PC-9 (cell line): ENCODE results near the gene SPTBN5. TPM values are rescaled to one million over a fixed set of nuclear protein-coding genes. Genes with fewer than 3 reads are reported as not detected.
"Not testable (repeated sequence)": the region's sequence is repeated elsewhere in the genome, so short reads cannot be mapped to it uniquely, and the experiment has no call there.

Source experiments
- BruUV-seq: library from RNA; stranded (reverse); fragments of 400-500 nt; replicated peaks from 2 replicates; lab custom pipeline; 2021; lab: Mats Ljungman, UMichigan
- CTCF ChIA-PET: fragments of 300-600 bp; sonication (Branson Sonifier 250); formaldehyde crosslinking; loops from one replicate; lab custom pipeline; 2022; ENCODE audit warnings: antibody characterized with exemption; lab: Charles Lee
- POLR2A ChIA-PET: fragments of 300-600 bp; sonication (Branson Sonifier 250); formaldehyde crosslinking; loops from one replicate; lab custom pipeline; 2022; ENCODE audit warnings: antibody characterized with exemption; ENCODE audit not compliant: unreplicated experiment; lab: Charles Lee
- DNase-seq, 2 experiments: peaks; one replicate each; pipeline versions ENCODE4 v3.0.0 to v3.0.0-alpha.2; 2015 to 2022; ENCODE audit warnings: mixed read lengths in 1 of 2
- H2AFZ ChIP-seq: fragments of 200-600 bp; sonication (generic); 2 replicates; pipeline ENCODE4 v1.8.1; 2017; ENCODE audit warnings: antibody characterized with exemption
- H3F3A ChIP-seq: fragments of 200-600 bp; sonication (generic); 2 replicates; pipeline ENCODE4 v1.8.1; 2017; ENCODE audit warnings: antibody characterized with exemption, mild to moderate bottlenecking, low read depth; ENCODE audit not compliant: insufficient read depth
- H3K27ac ChIP-seq: fragments of 200-600 bp; sonication (generic); 2 replicates; pipeline ENCODE4 v1.6.1; 2016; ENCODE audit warnings: mixed run types
- H3K27me3 ChIP-seq: fragments of 200-600 bp; sonication (generic); 2 replicates; pipeline ENCODE4 v1.6.1; 2016; ENCODE audit warnings: low read depth, mixed run types; ENCODE audit not compliant: insufficient read depth
- H3K36me3 ChIP-seq: fragments of 200-600 bp; sonication (generic); 2 replicates; pipeline ENCODE4 v1.6.1; 2016; ENCODE audit warnings: low read depth, mixed run types
- H3K4me1 ChIP-seq: fragments of 200-600 bp; sonication (generic); replicated peaks from 2 replicates; pipeline ENCODE4 v1.6.1; 2016; ENCODE audit warnings: mixed run types; ENCODE audit not compliant: insufficient read depth
- H3K4me2 ChIP-seq: fragments of 200-600 bp; sonication (generic); 2 replicates; pipeline ENCODE4 v1.6.1; 2017; ENCODE audit warnings: mixed run types
- H3K4me3 ChIP-seq: fragments of 200-600 bp; sonication (generic); 2 replicates; pipeline ENCODE4 v1.6.1; 2016; ENCODE audit warnings: mixed run types
- H3K79me2 ChIP-seq: fragments of 200-600 bp; sonication (generic); 2 replicates; pipeline ENCODE4 v1.6.1; 2017; ENCODE audit warnings: low read depth, mixed run types
- H3K9me2 ChIP-seq: fragments of 200-600 bp; sonication (generic); 2 replicates; pipeline ENCODE4 v1.8.1; 2017; ENCODE audit warnings: mild to moderate bottlenecking; ENCODE audit not compliant: insufficient read depth
- H3K9me3 ChIP-seq: fragments of 200-600 bp; sonication (generic); 2 replicates; pipeline ENCODE4 v1.8.1; 2016; ENCODE audit warnings: low read depth; ENCODE audit not compliant: insufficient read depth
- H4K20me1 ChIP-seq: fragments of 200-600 bp; sonication (generic); 2 replicates; pipeline ENCODE4 v1.8.1; 2017; ENCODE audit not compliant: insufficient read depth
- EZH2 ChIP-seq: fragments of 200-600 bp; sonication (generic); IDR thresholded peaks from 2 replicates; pipeline ENCODE4 v1.8.0; 2017; ENCODE audit warnings: antibody characterized with exemption, low read depth
- intact Hi-C: fragments of 100-400 bp; cut with micrococcal nuclease; formaldehyde crosslinking; loops from one replicate; pipeline ENCODE4 v1.10.0; 2022; ENCODE audit not compliant: unreplicated experiment
- total RNA-seq: library from RNA; stranded (reverse); gene quantifications from 2 replicates; pipeline ENCODE4 v1.2.3, GENCODE V29; 2021
- TF ChIP-seq, protein P1 (sequence below): fragments of 200-600 bp; sonication (generic); conservative IDR thresholded peaks from 2 replicates; pipeline ENCODE4 v1.6.1; 2017; ENCODE audit warnings: mixed run types, antibody characterized with exemption, mild to moderate bottlenecking, moderate library complexity

Gene SPTBN5
- total RNA-seq, 1 experiment from 2014 or later = 2.6 TPM

DNA sequence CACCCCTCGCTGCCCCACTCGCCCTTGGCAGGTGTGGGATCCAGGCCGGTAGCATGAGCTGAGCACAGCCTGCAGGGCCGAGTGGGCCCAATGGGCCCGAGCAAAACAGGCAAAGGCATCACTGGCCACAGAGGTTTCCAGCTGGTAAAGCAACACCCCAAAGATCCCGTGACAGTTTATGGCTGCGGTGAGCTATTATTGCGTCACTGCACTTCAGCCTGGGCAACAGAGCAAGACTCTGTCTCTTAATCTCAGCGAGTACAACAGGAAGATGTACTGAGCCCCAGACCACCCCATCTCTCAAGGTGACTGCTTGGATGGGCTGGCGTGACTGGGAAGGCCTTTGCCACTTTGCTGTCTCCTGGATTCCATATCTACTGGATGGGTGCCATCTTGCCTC lies 61.6 kb downstream of the SPTBN5 start:
- no peak overlapping the region for H3K27ac ChIP-seq
- H3K79me2 ChIP-seq = no peaks in the 10 kb centered on the region
- H3K36me3 ChIP-seq = no peaks in the 10 kb centered on the region
- BruUV-seq = no TSS peak
- peaks cover 26% of the 10 kb centered on the region for H3K4me1 ChIP-seq
- no peaks in the 10 kb centered on the region for H3K9me3 ChIP-seq
- peak overlapping the region; percentile 24; the same call in 1 of the 2 replicates for H3K4me2 ChIP-seq
- intact Hi-C loops = no loop called here
- peaks cover 12% of the 10 kb centered on the region; the same call in 1 of the 2 replicates for H3F3A ChIP-seq
- no peaks in the 10 kb centered on the region for H3K9me2 ChIP-seq
- no peak for DNase-seq
- ChIA-PET CTCF (no interaction called here), POLR2A (no interaction called here)
- no peaks in the 10 kb centered on the region for H4K20me1 ChIP-seq
- TF ChIP-seq, protein P1, sequence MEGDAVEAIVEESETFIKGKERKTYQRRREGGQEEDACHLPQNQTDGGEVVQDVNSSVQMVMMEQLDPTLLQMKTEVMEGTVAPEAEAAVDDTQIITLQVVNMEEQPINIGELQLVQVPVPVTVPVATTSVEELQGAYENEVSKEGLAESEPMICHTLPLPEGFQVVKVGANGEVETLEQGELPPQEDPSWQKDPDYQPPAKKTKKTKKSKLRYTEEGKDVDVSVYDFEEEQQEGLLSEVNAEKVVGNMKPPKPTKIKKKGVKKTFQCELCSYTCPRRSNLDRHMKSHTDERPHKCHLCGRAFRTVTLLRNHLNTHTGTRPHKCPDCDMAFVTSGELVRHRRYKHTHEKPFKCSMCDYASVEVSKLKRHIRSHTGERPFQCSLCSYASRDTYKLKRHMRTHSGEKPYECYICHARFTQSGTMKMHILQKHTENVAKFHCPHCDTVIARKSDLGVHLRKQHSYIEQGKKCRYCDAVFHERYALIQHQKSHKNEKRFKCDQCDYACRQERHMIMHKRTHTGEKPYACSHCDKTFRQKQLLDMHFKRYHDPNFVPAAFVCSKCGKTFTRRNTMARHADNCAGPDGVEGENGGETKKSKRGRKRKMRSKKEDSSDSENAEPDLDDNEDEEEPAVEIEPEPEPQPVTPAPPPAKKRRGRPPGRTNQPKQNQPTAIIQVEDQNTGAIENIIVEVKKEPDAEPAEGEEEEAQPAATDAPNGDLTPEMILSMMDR = no peak
- TF ChIP-seq EZH2 = no peak
- H3K4me3 ChIP-seq = no peak overlapping the region
- H2AFZ ChIP-seq = no peak overlapping the region
- H3K27me3 ChIP-seq = no peaks in the 10 kb centered on the region

DNA sequence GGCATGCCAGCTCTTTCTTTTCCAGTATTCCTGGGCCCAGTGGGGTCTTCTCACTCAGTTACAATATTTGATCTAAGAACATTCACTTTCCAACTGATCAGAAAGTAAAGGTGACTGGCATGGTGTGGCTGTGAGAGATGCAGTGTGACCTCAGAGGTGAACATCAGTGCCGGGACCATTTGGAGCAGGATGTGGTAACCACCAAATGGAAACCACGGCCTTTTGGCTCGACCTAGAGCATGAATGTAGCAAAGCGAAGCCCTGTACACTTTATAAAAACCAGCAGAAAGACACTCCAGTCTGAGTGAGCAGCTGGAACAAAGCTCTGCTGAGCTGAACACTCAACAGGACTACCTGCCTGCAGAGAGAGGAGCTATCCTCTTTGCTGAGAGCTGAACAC lies 62.6 kb downstream of the SPTBN5 start:
- H2AFZ ChIP-seq, POLR2A ChIA-PET, H3K4me3 ChIP-seq, BruUV-seq, H3K27me3 ChIP-seq, intact Hi-C loops, H3K27ac ChIP-seq, H3K9me3 ChIP-seq, H3K79me2 ChIP-seq, H4K20me1 ChIP-seq, H3K9me2 ChIP-seq, H3K4me2 ChIP-seq, H3K36me3 ChIP-seq, DNase-seq: not testable (repeated sequence)
- Histone ChIP-seq H3F3A (peaks cover 12% of the 10 kb centered on the region; the same call in 1 of the 2 replicates), H3K4me1 (peaks cover 26% of the 10 kb centered on the region)
- CTCF ChIA-PET = interaction anchor here (0.6 kb wide), 1 partner anchor 415 kb away, joined by 8 read pairs; no protein-coding TSS in a partner anchor

DNA sequence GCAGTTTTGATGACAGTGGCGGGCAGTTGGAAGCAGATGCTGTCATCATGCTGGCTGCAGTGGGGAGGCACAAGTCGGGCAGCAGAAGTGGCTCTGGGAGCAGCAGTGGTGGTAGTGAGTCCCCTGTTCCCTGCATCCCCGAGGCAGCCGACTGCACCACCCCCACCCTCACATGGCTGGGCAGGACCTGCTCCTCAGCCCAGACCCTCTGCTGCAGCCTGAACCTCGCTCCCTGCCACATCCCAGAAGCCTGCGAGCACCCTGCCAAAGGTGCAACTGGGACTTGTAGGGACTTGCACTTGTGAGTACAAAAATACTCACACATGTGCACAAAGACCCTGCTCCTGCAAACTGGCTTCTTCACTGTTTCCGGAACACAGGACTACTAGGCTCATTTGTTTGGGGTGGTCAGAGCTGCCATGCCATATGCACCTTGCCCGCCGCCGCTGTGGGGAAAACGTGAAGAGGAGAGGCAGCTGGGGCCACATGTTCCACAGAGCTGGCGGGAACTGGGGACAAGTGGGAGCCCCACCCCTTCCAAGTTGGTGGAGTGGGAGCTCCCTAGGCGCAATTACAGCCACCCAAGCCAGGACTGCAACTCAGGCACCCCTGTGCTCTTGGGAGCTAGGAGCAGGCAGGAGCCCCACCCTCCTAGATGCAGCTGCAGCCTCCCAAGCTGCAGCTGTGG lies 63.8 kb downstream of the SPTBN5 start:
- BruUV-seq = no TSS peak
- no peaks in the 10 kb centered on the region for H3K27me3 ChIP-seq
- H3K36me3 ChIP-seq = no peaks in the 10 kb centered on the region
- no peak for TF ChIP-seq EZH2
- TF ChIP-seq, protein P1 = no peak
- no peaks in the 10 kb centered on the region for H3K9me2 ChIP-seq
- CTCF ChIA-PET = no interaction called here
- DNase-seq = no peak
- POLR2A ChIA-PET = no interaction called here
- H3K4me2 ChIP-seq = no peak overlapping the region
- H3F3A ChIP-seq = peaks cover 12% of the 10 kb centered on the region; the same call in 1 of the 2 replicates
- no peaks in the 10 kb centered on the region for H3K79me2 ChIP-seq
- intact Hi-C loops = loop anchor here (2.0 kb wide), 1 partner anchor 75 kb away; no protein-coding TSS in a partner anchor
- no peak overlapping the region for H2AFZ ChIP-seq
- no peaks in the 10 kb centered on the region for H3K9me3 ChIP-seq
- H3K4me3 ChIP-seq = no peak overlapping the region
- H4K20me1 ChIP-seq = no peaks in the 10 kb centered on the region
- H3K4me1 ChIP-seq = peaks cover 26% of the 10 kb centered on the region
- no peak overlapping the region for H3K27ac ChIP-seq
